Fibroblast of villous mesenchyme (primary cell): Measurements from ENCODE around the gene PLEKHO1. TPM values are rescaled to one million over a fixed set of nuclear protein-coding genes. Genes with fewer than 3 reads are reported as not detected.
"Not testable (repeated sequence)": the region's sequence is repeated elsewhere in the genome, so short reads cannot be mapped to it uniquely, and the experiment has no call there.

Experiments used
- DNase-seq: peaks from one replicate; pipeline ENCODE4 v3.0.0-alpha.2; 2010; ENCODE audit warnings: low read depth
- H3K4me3 ChIP-seq: 2 replicates; pipeline ENCODE4 v1.5.1; 2011; ENCODE audit warnings: low read depth, mild to moderate bottlenecking, low read length
- total RNA-seq: library from RNA; depleted of rRNA; stranded (reverse); fragments of >200 nt; gene quantifications from 2 replicates; pipeline ENCODE4 v1.2.3, GENCODE V29; 2012
- TF ChIP-seq, protein P1 (sequence below): IDR thresholded peaks from 2 replicates; pipeline ENCODE4 v1.5.1; 2012; ENCODE audit warnings: low read depth, mild to moderate bottlenecking, low read length; ENCODE audit not compliant: insufficient read depth

Gene PLEKHO1
- total RNA-seq, 1 donor: 43.2 TPM

- TF ChIP-seq, protein P1, sequence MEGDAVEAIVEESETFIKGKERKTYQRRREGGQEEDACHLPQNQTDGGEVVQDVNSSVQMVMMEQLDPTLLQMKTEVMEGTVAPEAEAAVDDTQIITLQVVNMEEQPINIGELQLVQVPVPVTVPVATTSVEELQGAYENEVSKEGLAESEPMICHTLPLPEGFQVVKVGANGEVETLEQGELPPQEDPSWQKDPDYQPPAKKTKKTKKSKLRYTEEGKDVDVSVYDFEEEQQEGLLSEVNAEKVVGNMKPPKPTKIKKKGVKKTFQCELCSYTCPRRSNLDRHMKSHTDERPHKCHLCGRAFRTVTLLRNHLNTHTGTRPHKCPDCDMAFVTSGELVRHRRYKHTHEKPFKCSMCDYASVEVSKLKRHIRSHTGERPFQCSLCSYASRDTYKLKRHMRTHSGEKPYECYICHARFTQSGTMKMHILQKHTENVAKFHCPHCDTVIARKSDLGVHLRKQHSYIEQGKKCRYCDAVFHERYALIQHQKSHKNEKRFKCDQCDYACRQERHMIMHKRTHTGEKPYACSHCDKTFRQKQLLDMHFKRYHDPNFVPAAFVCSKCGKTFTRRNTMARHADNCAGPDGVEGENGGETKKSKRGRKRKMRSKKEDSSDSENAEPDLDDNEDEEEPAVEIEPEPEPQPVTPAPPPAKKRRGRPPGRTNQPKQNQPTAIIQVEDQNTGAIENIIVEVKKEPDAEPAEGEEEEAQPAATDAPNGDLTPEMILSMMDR: no peak
- no peak for DNase-seq
- H3K4me3 ChIP-seq: no peak overlapping the region
Observed at GRCh38 chr1:150207281-150207971, 57.7 kb downstream of the PLEKHO1 start.

DNA sequence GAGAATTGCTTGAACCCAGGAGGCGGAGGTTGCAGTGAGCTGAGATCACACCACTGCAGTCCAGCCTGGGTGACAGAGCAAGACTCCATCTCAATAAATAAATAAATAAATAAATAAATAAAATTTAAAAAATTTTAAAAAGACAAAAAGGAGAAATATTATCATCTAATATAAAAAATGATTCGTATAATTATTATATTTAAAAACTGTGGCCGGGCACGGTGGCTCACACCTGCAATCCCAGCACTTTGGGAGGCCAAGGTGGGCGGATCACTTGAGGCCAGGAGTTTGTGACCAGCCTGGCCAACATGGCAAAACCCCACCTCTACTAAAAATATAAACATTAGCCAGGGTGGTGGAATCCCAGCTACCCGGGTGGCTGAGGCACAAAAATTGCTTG is 58.7 kb downstream of the PLEKHO1 start:
- not testable (repeated sequence) for DNase-seq

More for the DNA sequence above, 58.7 kb downstream of the PLEKHO1 start:
- H3K4me3 ChIP-seq: not testable (repeated sequence)

Other genes with a start within 250 kb of the PLEKHO1 start
- 19.4 and 25.8 TPM in 2 replicates for gene SV2A, start 232.1 kb upstream of the PLEKHO1 start, total RNA-seq
- gene SF3B4, start 222.1 kb upstream of the PLEKHO1 start, total RNA-seq: 13.5 and 16.4 TPM in 2 replicates
- 7.8 and 8.4 TPM in 2 replicates for gene MTMR11, start 213.0 kb upstream of the PLEKHO1 start, total RNA-seq
- gene OTUD7B, start 139.2 kb upstream of the PLEKHO1 start, total RNA-seq: 15.1 and 15.8 TPM in 2 replicates
- 39.3 and 57.9 TPM in 2 replicates for gene VPS45, start 82.1 kb upstream of the PLEKHO1 start, total RNA-seq
- 27.4 and 30.7 TPM in 2 replicates for gene ANP32E, start 86.2 kb downstream of the PLEKHO1 start, total RNA-seq
- gene CA14, start 107.9 kb downstream of the PLEKHO1 start, total RNA-seq: not detected in 2 replicates
- 84.4 and 103 TPM in 2 replicates for gene APH1A, start 119.1 kb downstream of the PLEKHO1 start, total RNA-seq
- 7.3 and 13.5 TPM in 2 replicates for gene C1orf54, start 122.9 kb downstream of the PLEKHO1 start, total RNA-seq
- 6.5 and 8.1 TPM in 2 replicates for gene CIART, start 132.6 kb downstream of the PLEKHO1 start, total RNA-seq
- gene MRPS21, start 143.9 kb downstream of the PLEKHO1 start, total RNA-seq: 28.7 and 30.7 TPM in 2 replicates
- gene PRPF3, start 171.6 kb downstream of the PLEKHO1 start, total RNA-seq: 37.7 and 56.6 TPM in 2 replicates
- gene RPRD2, start 214.2 kb downstream of the PLEKHO1 start, total RNA-seq: 9.7 and 16.8 TPM in 2 replicates